ENCODE results near the gene R3HCC1L. TPM values are rescaled to one million over a fixed set of nuclear protein-coding genes. Genes with fewer than 3 reads are reported as not detected.

R3HCC1L gene
- total RNA-seq: 10 to 100 TPM; 18.3 to 19.0 TPM

DNA sequence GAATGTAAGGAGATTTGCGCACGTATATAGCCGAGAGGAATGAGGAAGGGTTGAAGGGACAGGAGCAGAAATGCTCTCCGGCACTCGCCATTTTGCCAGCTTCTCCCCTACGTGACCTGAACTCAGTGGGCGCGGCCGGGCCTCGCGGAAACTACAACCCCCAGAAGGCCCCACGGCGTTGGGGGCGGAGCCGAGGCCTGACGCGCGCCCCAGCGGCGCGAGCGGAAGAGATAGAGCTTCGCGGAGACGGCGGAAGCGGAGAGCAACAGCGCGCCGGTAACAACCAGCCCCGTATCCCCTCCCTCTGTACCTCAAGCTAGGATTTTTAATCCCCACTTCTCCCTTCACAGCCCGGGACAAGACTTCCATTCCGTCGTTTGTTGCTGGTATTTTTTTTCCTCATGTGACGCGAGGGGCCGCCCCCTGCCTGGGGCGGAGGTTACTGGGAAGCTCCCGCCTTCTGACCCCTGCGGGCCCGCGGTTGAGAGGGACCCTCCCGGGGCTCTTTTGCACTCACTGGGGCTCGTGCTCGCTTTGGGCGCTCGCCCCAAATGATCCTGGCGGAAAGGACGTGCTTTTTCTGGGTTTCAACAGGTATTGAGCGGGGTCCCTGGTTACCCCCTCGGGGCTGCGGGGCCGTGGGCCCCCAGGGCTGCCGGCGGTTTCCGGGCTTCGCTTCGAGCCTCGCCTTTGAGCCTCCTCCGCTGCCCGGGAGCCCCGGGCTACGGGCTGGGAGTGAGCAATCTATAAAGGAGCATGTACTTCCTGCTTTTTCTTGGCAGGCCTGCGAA lies at the start of gene R3HCC1L:
Gene R3HCC1L, plus strand, starts transcription at position 227 of the 791 bp plus-strand sequence. CDS start 73,458 bp downstream, outside the sequence.
- peak; percentile 96 for DNase-seq
- Mint-ChIP-seq H3K27me3 (peaks cover 2% of the 10 kb centered on the region), H3K9me3 (peaks cover 2% of the 10 kb centered on the region), H3K4me1 (peaks cover 46% of the 10 kb centered on the region), H3K36me3 (ENCODE audit: low read depth) (peaks cover 32% of the 10 kb centered on the region), H3K4me3 (peak within 1 kb of the TSS; percentile 84), H3K27ac (peak within 1 kb of the TSS; percentile 77)
- CTCF ChIA-PET: interaction anchor here (1.1 to 1.8 kb wide), 3 partner anchors 10 to 36 kb away, joined by 3 to 10 read pairs (median 3); no protein-coding TSS in a partner anchor
- POLR2A ChIA-PET: interaction anchor here (0.8 to 2.8 kb wide), 14 partner anchors 8 to 1524 kb away, joined by 3 to 17 read pairs (median 4); partner anchors contain the start of genes CNNM1, GOLGA7B and GOT1

DNA sequence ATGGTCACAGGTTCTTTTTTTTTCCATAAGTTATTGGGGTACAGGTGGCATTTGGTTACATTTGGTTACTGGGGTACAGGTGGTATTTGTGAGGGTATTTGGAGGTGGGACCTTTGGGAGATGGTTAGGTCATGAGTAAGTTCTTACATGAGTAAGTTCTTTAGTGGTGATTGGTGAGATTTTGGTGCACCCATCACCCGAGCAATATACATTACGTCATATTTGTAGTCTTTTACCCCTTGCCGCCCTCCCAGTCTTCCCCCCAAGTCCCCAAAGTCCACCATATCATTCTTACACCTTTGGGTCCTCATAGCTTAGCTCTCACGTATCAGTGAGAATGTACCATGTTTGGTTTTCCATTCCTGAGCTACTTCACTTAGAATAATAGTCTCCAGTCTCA lies 49.2 kb upstream of the R3HCC1L start:
- ChIA-PET POLR2A (no interaction called here), CTCF (no interaction called here)
- no peak overlapping the region for H3K27ac Mint-ChIP-seq
- no peaks in the 10 kb centered on the region for H3K36me3 Mint-ChIP-seq (ENCODE audit: low read depth)
- H3K4me1 Mint-ChIP-seq: no peaks in the 10 kb centered on the region
- no peaks in the 10 kb centered on the region for H3K27me3 Mint-ChIP-seq
- H3K4me3 Mint-ChIP-seq: no peak overlapping the region
- H3K9me3 Mint-ChIP-seq: no peaks in the 10 kb centered on the region
- no peak for DNase-seq

DNA sequence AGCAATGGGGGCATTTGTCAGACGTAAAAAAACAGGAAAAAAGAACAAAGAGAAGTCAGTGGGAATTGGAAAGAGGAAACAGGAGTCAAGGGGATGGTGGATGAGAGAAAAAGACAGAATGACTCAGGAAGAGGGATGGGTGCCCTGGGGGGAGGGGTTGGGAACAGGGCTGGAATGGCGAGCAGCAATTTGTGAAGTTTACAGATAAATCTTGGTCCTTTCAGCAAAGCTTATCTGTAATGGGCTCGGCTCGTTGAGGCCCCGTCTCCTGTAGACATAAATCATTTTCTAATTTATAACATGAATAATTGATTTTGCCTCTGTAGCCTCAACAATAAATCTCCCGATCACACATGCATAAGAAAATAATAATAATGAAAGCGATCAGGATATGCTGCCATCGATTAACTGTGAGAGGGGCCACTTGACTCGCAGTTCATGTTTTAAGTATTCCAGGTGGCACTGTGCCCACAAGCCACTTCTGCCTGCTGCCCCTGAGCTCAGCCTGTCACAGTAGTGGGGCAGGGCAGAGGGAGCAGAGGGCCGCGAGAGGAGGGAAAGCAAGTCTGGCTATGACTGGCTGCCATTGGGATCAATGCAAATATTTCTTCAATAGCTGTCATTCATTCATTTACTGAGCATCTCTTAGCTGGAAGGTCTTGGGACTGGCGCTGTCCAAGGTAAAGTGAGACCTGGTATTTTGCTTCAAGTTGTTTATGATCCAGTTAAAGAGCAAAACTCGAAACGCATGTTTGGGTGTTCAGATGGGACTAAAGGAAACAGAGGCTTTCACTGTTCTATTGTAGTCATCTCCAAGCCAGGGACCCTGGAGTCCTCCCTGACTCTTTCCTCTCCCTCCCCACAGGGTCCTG lies 47.4 kb upstream of the R3HCC1L start:
- no peaks in the 10 kb centered on the region for H3K4me1 Mint-ChIP-seq
- no peak overlapping the region for H3K27ac Mint-ChIP-seq
- no peaks in the 10 kb centered on the region for H3K9me3 Mint-ChIP-seq
- ChIA-PET POLR2A (no interaction called here), CTCF (interaction anchor here (1.2 kb wide), 1 partner anchor 84 kb away, joined by 3 read pairs; no protein-coding TSS in a partner anchor)
- H3K27me3 Mint-ChIP-seq: peaks cover 8% of the 10 kb centered on the region
- no peaks in the 10 kb centered on the region for H3K36me3 Mint-ChIP-seq (ENCODE audit: low read depth)
- H3K4me3 Mint-ChIP-seq: no peak overlapping the region
- no peak for DNase-seq

DNA sequence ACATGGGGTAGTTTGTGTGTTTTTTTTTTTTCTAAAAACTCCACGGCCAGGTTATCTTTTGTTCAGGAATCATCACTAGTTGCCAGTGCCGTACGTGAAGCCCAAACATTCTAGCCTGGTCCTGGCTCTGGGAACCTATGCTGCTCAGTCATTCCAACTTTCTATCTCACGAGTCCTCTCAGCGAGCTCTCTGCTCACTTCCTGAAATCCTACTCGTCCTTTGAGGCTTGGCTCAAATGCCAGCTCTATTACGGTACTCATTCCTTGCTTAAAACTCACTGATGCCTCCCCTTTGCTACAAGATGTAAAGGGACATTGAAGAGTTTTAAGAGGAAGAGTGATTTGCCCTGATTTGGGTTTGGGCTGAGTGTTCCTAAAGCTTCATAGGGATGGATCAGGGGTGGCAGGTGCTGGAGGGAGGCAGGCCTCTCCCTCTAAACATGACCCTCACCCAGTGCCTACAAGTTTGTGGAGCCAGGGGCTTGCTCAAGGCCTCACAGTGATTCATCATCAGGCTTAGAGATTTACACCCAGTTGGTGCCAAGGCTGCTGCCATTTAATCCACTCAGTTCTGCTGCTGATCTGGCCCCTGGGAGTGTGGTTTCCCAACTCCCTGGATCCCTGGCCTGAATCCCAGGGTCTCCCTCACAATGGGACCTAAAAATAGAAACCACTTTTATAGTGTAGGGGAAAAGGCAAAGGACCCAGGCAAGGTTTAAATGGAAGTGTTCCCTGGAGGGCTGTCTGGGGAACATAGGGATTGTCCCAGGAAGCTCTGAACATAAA lies 46.1 kb upstream of the R3HCC1L start:
- DNase-seq: no peak
- H3K27ac Mint-ChIP-seq: no peak overlapping the region
- no peaks in the 10 kb centered on the region for H3K9me3 Mint-ChIP-seq
- H3K4me3 Mint-ChIP-seq: no peak overlapping the region
- CTCF ChIA-PET: no interaction called here
- POLR2A ChIA-PET: no interaction called here
- peaks cover 12% of the 10 kb centered on the region for H3K27me3 Mint-ChIP-seq
- H3K4me1 Mint-ChIP-seq: no peaks in the 10 kb centered on the region
- H3K36me3 Mint-ChIP-seq (ENCODE audit: low read depth): no peaks in the 10 kb centered on the region

DNA sequence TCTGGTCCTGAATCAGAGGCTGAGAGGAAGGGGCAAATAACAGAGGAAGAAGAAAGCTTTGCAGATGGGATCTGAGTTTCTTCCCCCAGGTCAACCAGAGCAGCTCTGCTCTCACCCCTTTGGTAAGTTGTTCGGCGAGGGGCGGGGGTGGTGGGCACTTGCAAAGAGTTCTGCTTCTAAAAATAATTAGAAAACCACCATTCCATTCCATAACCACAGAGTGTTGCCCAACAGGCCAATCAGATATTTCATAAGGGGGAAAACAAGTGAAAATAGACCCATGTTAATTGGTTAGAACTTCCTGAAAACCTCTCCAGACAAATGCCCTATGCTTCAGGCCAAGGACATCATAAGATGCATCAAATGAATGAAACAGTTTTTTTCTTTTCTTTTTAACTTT lies 43.6 kb upstream of the R3HCC1L start:
- Mint-ChIP-seq H3K36me3 (ENCODE audit: low read depth) (no peaks in the 10 kb centered on the region), H3K4me1 (no peaks in the 10 kb centered on the region), H3K9me3 (no peaks in the 10 kb centered on the region), H3K4me3 (no peak overlapping the region), H3K27ac (no peak overlapping the region), H3K27me3 (peaks cover 16% of the 10 kb centered on the region)
- DNase-seq: no peak
- CTCF ChIA-PET: no interaction called here
- POLR2A ChIA-PET: no interaction called here

DNA sequence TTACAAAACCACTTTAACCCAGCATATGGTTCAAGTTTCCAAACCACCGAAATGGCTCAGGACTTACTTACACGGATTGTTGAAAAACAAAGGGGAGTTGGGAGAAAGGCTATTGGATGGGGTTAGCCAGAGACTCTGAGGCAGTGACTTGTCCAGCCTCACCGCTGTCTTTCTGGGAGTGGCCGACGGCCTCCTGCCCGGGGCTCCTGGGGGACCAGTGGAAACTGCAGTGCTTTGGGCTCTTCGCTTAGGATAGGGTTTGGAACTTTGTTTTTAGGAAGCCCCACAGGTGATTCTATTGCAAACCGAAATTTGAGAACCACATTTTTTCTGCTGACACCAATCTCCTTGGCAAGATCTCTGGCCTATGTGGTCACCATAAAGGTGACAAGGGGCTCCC lies 38.1 kb upstream of the R3HCC1L start:
- Mint-ChIP-seq H3K4me1 (no peaks in the 10 kb centered on the region), H3K27ac (no peak overlapping the region), H3K9me3 (no peaks in the 10 kb centered on the region), H3K36me3 (ENCODE audit: low read depth) (no peaks in the 10 kb centered on the region), H3K27me3 (peaks cover 10% of the 10 kb centered on the region), H3K4me3 (no peak overlapping the region)
- ChIA-PET POLR2A (no interaction called here), CTCF (no interaction called here)
- no peak for DNase-seq

DNA sequence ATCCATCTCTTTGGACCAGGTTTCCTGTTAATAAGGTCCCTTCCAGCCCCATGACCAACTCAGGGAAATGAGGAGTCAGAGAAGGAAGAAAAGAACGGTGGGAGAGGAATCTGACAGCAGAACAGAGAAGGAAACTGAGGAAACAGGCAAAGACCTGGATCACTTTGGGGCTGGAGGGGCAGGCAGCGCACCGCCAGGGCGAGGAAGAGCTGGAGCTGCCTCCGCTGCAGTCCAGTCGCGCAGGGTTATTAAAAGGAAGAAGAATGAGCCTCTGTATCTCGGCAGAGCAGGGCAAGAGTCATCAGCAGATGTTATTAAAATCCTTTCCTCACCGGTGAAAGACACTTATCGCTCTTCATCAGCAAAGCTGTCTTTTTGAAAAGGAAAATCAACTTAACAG lies 37.7 kb upstream of the R3HCC1L start:
- Mint-ChIP-seq H3K9me3 (no peaks in the 10 kb centered on the region), H3K36me3 (ENCODE audit: low read depth) (no peaks in the 10 kb centered on the region), H3K4me3 (no peak overlapping the region), H3K27me3 (peaks cover 10% of the 10 kb centered on the region), H3K4me1 (no peaks in the 10 kb centered on the region), H3K27ac (no peak overlapping the region)
- DNase-seq: no peak
- CTCF ChIA-PET: no interaction called here
- POLR2A ChIA-PET: no interaction called here

DNA sequence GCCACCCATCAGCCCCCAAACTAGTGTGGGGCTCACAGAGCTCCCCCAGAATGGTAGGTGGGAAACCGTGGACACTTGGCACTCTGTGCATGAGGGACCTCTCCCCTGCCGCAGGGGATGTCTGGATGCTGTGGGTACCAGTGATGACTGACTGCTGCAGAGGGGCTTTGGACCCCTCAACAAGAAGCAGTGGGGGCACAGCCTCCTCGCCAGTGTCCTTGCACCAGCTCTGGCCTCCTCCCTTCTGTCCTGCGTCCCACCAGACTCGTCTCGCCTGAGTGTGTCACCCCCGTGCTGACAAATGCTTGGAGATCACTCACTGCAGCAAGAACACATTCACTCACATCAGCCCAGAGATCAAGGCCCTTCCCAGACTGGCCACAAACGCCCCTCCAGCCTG lies 37.3 kb upstream of the R3HCC1L start:
- no peaks in the 10 kb centered on the region for H3K9me3 Mint-ChIP-seq
- H3K36me3 Mint-ChIP-seq (ENCODE audit: low read depth): no peaks in the 10 kb centered on the region
- H3K27ac Mint-ChIP-seq: no peak overlapping the region
- ChIA-PET POLR2A (no interaction called here), CTCF (no interaction called here)
- peaks cover 10% of the 10 kb centered on the region for H3K27me3 Mint-ChIP-seq
- no peak overlapping the region for H3K4me3 Mint-ChIP-seq
- no peaks in the 10 kb centered on the region for H3K4me1 Mint-ChIP-seq
- DNase-seq: no peak

DNA sequence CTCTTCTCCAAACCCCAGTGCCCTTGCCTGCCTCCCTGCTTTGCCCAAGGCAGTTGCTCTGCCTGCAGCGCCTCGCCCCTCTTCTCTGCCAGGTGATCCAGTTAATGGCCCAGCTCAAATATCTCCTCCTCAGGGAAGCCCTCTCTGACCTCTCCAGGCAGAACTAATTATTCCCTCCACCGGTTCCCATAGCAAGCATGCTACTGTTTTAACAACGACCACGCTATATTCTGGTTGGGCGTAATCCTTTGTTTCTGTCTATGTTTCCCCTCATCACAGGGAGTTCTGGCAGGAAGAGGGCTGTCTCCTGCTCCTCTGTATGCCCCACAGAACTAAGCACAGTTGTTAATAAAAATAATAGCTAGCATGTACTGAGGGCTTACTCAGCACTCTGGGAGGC lies 36.8 kb upstream of the R3HCC1L start:
- no peaks in the 10 kb centered on the region for H3K4me1 Mint-ChIP-seq
- H3K27ac Mint-ChIP-seq: no peak overlapping the region
- H3K4me3 Mint-ChIP-seq: no peak overlapping the region
- ChIA-PET CTCF (no interaction called here), POLR2A (no interaction called here)
- no peaks in the 10 kb centered on the region for H3K36me3 Mint-ChIP-seq (ENCODE audit: low read depth)
- H3K9me3 Mint-ChIP-seq: no peaks in the 10 kb centered on the region
- DNase-seq: no peak
- peaks cover 10% of the 10 kb centered on the region for H3K27me3 Mint-ChIP-seq

DNA sequence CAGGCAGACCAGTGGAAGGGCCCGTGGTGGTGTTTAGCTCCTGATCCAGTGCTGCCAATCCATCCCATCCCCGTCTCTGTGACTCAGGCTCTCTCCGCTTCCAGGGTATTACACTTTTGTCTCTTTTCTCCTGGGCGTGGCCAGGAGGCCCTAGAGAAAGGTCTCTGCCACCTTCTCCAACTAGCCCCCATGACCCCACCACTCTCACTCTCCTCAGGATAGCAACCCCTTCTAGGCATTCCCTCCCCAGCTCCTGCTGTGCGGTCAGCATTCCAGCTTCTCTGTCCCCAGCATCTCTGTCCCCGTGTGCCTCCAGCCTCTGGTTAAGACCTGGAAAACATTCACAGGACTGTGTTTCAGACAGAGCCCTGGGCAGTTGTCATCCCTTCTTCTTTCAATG lies 36.2 kb upstream of the R3HCC1L start:
- POLR2A ChIA-PET: no interaction called here
- DNase-seq: no peak
- Mint-ChIP-seq H3K27ac (no peak overlapping the region), H3K36me3 (ENCODE audit: low read depth) (no peaks in the 10 kb centered on the region), H3K9me3 (no peaks in the 10 kb centered on the region), H3K4me1 (no peaks in the 10 kb centered on the region), H3K4me3 (no peak overlapping the region), H3K27me3 (peaks cover 7% of the 10 kb centered on the region)
- CTCF ChIA-PET: no interaction called here

DNA sequence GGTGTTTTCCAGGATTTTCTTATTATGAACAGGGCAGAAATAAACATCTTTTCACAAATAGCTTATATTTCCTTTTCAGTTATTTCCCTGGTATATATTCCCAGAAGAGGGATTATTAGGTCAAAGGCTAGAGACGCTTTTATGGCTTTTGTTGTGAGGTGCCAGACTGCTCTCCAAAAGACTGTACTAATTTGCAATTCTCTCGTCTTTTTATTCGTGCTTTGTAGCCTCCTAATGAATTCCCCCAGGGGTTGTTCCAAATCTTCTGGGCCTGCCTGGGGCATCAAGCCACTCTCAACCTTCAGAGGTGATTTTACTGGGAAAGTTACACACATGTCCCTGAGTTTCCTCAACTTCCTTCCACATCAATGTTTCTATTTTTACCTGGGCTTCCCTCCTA lies 34.0 kb upstream of the R3HCC1L start:
- Mint-ChIP-seq H3K36me3 (ENCODE audit: low read depth) (no peaks in the 10 kb centered on the region), H3K4me1 (no peaks in the 10 kb centered on the region), H3K27ac (no peak overlapping the region), H3K4me3 (no peak overlapping the region), H3K27me3 (peaks cover 6% of the 10 kb centered on the region), H3K9me3 (no peaks in the 10 kb centered on the region)
- POLR2A ChIA-PET: no interaction called here
- CTCF ChIA-PET: no interaction called here
- DNase-seq: no peak

DNA sequence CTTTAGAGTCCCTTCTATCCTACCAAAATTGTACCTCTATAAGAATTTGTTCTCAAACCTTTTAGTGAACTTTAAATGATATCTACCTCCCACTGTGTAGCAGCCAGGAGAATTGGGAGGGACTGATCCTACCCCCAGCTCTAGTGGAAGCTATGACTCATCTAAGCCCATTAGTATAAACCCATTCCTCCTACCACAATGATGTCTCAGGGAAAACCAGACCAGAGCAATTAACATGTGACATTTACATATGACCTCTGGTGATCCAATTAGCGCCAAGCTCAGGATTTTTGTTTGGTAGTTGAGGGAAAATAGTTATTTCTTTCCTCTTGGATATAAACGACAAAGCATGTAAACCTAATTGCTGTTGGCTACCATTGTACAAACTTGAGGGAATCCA lies 33.1 kb upstream of the R3HCC1L start:
- Mint-ChIP-seq H3K27me3 (peaks cover 6% of the 10 kb centered on the region), H3K27ac (no peak overlapping the region), H3K4me3 (no peak overlapping the region), H3K4me1 (no peaks in the 10 kb centered on the region), H3K9me3 (no peaks in the 10 kb centered on the region), H3K36me3 (ENCODE audit: low read depth) (no peaks in the 10 kb centered on the region)
- DNase-seq: no peak
- CTCF ChIA-PET: interaction anchor here (0.6 kb wide), 1 partner anchor 396 kb away, joined by 4 read pairs; no protein-coding TSS in a partner anchor
- POLR2A ChIA-PET: no interaction called here

DNA sequence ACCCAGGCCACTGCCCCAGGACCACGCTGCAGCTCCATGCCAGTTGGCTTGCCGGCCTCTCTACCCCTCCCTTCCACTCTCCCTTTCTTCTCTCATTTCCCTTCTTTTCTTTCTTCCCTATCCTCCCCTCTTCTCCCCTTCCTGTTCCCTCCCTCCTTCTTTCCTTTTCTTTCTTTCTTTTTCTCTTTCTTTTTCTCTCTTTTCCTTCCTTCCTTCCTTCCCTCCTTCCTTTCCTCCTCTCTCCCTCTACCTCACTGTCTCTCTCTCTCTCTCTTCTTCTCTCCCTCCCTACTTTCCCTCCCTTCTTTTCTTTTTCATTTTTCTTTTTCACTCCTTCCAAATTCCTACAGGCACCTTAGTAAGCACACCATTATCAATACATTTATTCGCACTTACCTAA lies 30.3 kb upstream of the R3HCC1L start:
- H3K4me3 Mint-ChIP-seq: no peak overlapping the region
- H3K9me3 Mint-ChIP-seq: no peaks in the 10 kb centered on the region
- H3K36me3 Mint-ChIP-seq (ENCODE audit: low read depth): no peaks in the 10 kb centered on the region
- CTCF ChIA-PET: no interaction called here
- H3K4me1 Mint-ChIP-seq: no peaks in the 10 kb centered on the region
- no peak for DNase-seq
- POLR2A ChIA-PET: no interaction called here
- H3K27ac Mint-ChIP-seq: no peak overlapping the region
- H3K27me3 Mint-ChIP-seq: peaks cover 9% of the 10 kb centered on the region

Data from activated CD4-positive, alpha-beta memory T cell treated with anti-CD3 and anti-CD28 coated beads, Interleukin-2, amount 10 ng/mL, durations not matched to agents 7 days and 5 days (primary cell).